NCI-H82 treated with DMSO at 0.1 percent for 48 hours (cell line): Measurements from ENCODE around the gene CDH22.

ENCODE experiments used
- DNase-seq: peaks from one replicate; lab custom pipeline; 2025; ENCODE audit not compliant: unreplicated experiment; lab: John Stamatoyannopoulos, UW

The CDH22 gene

GRCh38 chr20:46152824-46153586, 155.3 kb downstream of the CDH22 start:
- no peak for DNase-seq

- no peak for DNase-seq
Measured at GRCh38 chr20:46151936-46152335, 156.4 kb downstream of the CDH22 start.

GRCh38 chr20:46150943-46151342, 157.4 kb downstream of the CDH22 start:
- no peak for DNase-seq

GRCh38 chr20:46148313-46149208, 159.7 kb downstream of the CDH22 start:
- DNase-seq: no peak

GRCh38 chr20:46145713-46146112, 162.6 kb downstream of the CDH22 start:
- DNase-seq: peak; percentile 89

- DNase-seq: no peak
Measured at GRCh38 chr20:46144432-46145025, 163.8 kb downstream of the CDH22 start.

GRCh38 chr20:46142124-46142523, 166.2 kb downstream of the CDH22 start:
- peak; percentile 93 for DNase-seq

- DNase-seq: no peak
Measured at GRCh38 chr20:46139908-46140482, 168.3 kb downstream of the CDH22 start.

GRCh38 chr20:46139266-46139889, 168.9 kb downstream of the CDH22 start:
- DNase-seq: peak; percentile 75

GRCh38 chr20:46137816-46138215, 170.5 kb downstream of the CDH22 start:
- no peak for DNase-seq

- no peak for DNase-seq
Measured at GRCh38 chr20:46135856-46136633, 172.3 kb downstream of the CDH22 start.

GRCh38 chr20:46134716-46135115, 173.6 kb downstream of the CDH22 start:
- DNase-seq: no peak

GRCh38 chr20:46133886-46134654, 174.2 kb downstream of the CDH22 start:
- no peak for DNase-seq

GRCh38 chr20:46132705-46133120, 175.6 kb downstream of the CDH22 start:
- peak; percentile 33 for DNase-seq

GRCh38 chr20:46131396-46131795, 176.9 kb downstream of the CDH22 start:
- DNase-seq: no peak

GRCh38 chr20:46130534-46130933, 177.8 kb downstream of the CDH22 start:
- peak; percentile 62 for DNase-seq

- peak; percentile 84 for DNase-seq
Measured at GRCh38 chr20:46129955-46130481, 178.3 kb downstream of the CDH22 start.

- peak; percentile 26 for DNase-seq
Measured at GRCh38 chr20:46128310-46129151, 179.8 kb downstream of the CDH22 start.
